Testis (tissue), 2 donors: ENCODE data around the gene HBA2.

ENCODE experiments used
- CTCF ChIP-seq, 3 experiments: fragments of 450-650 bp in 2 of 3; fragments of 200-600 bp in 1 of 3; sonication (generic) in 1 of 3; IDR thresholded peaks; one replicate each; pipeline ENCODE4 v1.5.1; 2016 to 2019; ENCODE audit warnings: antibody characterized with exemption in 3 of 3, mild to moderate bottlenecking in 2 of 3, moderate library complexity in 1 of 3
- POLR2A ChIP-seq: fragments of 450-650 bp; IDR thresholded peaks from one replicate; pipeline ENCODE4 v1.6.1; 2017; ENCODE audit warnings: antibody characterized with exemption, mild to moderate bottlenecking, moderate library complexity

GRCh38 chr16:146646-147045 is 26.0 kb upstream of the HBA2 start:
- TF ChIP-seq CTCF (IDR thresholded peaks at IDR 0.05) (no peak), POLR2A (no peak)
